ENCODE results near the gene P2RX4.

DNA sequence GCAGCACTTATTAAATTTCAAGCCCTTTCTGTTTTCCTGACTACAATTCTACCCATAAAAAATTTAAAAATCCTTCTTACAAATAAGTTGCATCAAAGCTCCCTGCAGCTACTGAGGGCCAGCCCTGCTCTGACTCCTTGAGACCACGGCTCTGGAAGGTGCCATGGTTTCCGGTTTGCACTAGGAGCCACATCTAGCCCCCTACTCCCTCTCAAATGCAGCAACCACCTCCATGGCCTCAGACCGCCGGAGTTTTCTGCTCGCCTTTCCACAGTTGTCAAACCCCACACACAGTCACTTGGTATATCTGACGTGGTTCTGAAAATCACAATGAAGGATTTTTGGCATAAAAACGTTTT is 30.1 kb downstream of the P2RX4 start:
- TF ChIP-seq, protein P1, sequence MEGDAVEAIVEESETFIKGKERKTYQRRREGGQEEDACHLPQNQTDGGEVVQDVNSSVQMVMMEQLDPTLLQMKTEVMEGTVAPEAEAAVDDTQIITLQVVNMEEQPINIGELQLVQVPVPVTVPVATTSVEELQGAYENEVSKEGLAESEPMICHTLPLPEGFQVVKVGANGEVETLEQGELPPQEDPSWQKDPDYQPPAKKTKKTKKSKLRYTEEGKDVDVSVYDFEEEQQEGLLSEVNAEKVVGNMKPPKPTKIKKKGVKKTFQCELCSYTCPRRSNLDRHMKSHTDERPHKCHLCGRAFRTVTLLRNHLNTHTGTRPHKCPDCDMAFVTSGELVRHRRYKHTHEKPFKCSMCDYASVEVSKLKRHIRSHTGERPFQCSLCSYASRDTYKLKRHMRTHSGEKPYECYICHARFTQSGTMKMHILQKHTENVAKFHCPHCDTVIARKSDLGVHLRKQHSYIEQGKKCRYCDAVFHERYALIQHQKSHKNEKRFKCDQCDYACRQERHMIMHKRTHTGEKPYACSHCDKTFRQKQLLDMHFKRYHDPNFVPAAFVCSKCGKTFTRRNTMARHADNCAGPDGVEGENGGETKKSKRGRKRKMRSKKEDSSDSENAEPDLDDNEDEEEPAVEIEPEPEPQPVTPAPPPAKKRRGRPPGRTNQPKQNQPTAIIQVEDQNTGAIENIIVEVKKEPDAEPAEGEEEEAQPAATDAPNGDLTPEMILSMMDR (IDR thresholded peaks at IDR 0.05; ENCODE audit: low read depth, low read length): no peak
- TF ChIP-seq MYC (IDR thresholded peaks at IDR 0.05; ENCODE audit: low read depth, low read length): no peak

All from NB4 (cell line).